Superior temporal gyrus (tissue), 1 donor: ENCODE measurements around the gene MYO1F.

Source experiments
- DNase-seq: peaks from one replicate; pipeline ENCODE4 v3.0.0-alpha.2; 2016; ENCODE audit errors: extremely low spot score

Gene MYO1F

GRCh38 chr19:8491574-8491973, 85.7 kb downstream of the MYO1F start:
- DNase-seq: no peak

DNA sequence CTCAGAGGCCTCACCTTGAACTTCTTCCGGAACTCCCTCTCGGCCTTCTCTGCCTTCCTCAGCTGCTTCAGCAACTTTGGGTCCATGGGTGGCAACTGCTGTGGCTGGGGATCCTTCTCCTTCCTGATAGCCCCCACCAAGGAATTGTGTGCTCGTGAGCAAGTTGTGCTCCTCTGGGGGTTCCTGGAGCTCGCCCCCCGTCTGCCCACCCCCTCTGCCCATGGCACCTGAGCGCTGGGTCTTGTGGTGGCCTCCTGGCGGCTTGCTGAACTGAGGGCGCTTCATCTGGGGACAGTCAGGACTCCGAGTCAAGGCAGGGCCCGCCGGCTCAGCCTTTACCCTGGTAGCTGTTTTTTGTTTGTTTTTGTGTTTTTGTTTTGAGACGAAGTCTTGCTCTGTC, 86.4 kb downstream of the MYO1F start:
- no peak for DNase-seq

DNA sequence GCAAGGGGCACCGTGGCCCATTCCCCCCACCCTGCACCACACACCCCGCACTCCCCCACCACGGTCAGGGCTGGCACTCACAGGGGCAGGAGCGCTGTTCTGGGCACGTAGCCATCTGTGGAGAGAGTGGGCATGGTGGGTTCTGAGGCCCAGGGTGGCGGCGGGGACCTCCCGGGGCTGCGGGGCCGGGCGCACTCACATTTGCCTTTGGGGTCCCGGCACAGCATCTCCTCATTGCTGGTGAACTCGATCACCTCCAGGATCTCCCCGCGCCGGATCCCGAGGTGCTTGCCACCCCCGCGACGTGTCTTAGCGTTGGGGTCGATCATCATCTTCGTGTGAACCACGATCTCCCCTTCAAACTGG, 86.9 kb downstream of the MYO1F start:
- DNase-seq: no peak

GRCh38 chr19:8489561-8490394, 87.5 kb downstream of the MYO1F start:
- no peak for DNase-seq

DNA sequence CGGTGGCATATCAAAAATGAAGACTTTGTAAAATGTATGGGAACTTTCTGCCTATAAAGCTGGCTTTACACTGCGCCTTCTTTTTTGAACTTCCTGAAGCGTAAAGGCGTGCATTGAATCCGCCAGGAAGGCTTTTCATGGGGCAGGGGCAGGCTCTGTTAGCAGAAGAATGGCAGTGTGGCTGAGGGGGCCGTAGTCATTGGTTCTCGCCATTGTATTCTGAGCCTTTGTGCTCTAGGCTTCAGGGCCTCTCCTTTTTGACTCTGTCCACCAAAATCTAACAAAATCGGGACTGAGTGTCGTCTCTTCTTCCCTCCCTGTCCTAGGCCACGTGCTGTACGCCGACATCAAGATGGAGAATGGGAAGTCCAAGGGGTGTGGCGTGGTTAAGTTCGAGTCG, 88.9 kb downstream of the MYO1F start:
- DNase-seq: no peak

- DNase-seq: peak; percentile 24
Observed at GRCh38 chr19:8487137-8487851, 89.9 kb downstream of the MYO1F start.

DNA sequence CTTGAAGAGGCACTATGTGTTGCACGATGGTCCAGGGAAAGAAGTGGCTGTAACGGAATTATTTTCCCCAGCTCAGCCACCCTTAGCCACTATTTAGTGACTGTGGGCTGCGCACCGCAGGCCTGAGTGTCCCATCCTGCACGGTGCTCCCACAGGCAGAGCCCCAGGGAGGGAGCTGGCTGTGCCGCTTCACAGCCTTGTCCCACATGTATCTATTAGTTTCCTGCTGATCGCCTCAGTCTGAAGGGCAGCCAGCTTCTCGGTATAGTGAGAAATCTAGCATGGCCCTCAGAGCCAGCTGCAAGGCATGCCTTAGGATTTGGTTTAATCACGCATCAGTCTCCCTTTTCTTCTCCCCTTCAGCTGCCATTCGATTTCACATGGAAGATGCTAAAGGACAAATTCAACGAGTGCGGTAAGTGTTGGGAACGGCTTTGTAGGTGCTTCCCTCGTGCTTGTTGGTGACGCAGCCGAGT, 90.5 kb downstream of the MYO1F start:
- no peak for DNase-seq

- no peak for DNase-seq
Observed at GRCh38 chr19:8485561-8486371, 91.5 kb downstream of the MYO1F start.

DNA sequence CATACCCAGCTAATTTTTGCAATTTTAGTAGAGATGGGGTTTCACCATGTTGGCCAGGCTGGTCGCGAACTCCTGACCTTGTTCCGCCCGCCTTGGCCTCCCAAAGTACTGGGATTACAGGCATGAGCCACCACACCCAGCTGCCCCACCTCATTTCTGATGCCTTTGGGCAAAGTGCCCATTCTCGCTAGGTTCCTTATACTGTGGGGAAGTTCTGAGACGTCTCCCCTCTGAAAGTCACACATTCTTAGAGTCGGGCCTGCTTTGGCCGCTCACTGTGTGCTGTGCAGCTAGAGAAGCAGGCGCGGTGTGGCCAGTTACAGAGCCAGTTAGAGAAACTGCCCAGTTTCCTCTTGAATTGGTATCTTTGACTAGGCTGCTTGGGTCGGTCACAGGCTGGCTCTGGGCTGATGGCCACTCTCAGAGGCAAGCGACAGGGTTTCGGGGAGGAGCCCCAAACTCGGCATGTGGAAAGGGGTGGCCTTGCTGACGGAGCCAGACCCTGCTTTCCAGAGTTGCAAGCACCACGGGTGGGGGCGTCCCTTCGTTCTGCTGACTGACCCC, 92.8 kb downstream of the MYO1F start:
- peak; percentile 24 for DNase-seq

- DNase-seq: no peak
Observed at GRCh38 chr19:8483165-8483564, 94.1 kb downstream of the MYO1F start.

DNA sequence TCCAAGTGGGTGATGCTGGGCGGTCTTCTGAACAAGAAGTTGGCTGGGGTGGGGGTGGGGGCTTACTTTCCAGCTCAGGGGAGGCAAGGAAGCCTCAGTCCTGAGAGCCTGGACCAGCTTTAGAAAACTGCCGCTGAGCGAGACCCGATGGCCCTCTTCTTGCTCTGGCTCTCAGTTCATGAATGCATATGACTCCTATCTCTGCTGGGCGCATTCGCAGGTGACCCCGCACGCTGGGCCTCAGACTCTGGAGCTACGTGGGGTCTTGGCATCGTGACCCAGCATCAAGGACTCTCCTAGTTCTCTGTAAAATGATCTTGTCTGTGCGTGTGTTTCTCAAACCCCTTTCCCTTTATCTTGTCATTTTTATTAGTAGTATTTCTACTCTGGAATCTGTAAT, 94.5 kb downstream of the MYO1F start:
- no peak for DNase-seq

DNA sequence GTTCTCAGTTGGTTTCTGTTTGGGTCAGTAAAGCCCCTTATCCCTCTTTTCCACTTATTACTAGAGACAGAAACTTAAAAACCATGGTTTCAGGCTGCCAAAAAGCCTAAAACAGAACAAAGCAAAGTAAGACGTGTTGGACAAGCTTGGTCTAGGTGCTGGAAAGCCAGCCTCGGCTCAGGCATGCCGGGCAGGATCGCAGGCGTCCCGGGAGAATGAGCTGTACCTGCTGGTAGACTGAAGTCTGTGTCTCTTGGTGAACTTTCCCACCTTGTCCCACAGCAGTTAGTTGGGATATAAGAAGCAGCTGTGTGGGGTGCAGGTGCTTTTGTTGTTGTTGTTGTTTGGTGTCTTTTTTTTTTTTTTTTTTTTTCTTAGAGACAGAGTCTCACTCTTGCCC, 95.6 kb downstream of the MYO1F start:
- DNase-seq: no peak

- DNase-seq: no peak
Observed at GRCh38 chr19:8481201-8481600, 96.0 kb downstream of the MYO1F start.

DNA sequence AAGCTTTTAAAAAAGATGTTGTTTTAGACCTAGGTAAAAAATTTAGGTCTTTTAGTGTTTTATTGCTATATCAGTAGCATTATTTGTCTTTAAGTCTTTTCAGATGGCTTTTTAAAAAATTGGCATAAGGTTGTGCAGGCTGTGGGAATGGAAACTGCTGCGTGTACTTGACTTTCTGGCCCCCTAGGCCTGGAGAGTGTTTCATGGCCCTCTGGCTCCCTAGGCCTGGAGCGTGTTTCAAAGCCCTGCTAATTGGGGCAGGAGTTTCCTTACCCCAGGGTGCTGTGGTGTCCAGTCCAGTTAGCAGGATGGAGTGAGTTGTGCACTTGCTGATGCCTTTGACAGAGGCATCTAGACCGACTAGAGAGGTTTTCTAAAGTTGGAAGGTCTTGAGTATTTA, 98.6 kb downstream of the MYO1F start:
- no peak for DNase-seq

GRCh38 chr19:8477889-8478288, 99.4 kb downstream of the MYO1F start:
- no peak for DNase-seq

GRCh38 chr19:8476524-8476923, 100.7 kb downstream of the MYO1F start:
- no peak for DNase-seq

DNA sequence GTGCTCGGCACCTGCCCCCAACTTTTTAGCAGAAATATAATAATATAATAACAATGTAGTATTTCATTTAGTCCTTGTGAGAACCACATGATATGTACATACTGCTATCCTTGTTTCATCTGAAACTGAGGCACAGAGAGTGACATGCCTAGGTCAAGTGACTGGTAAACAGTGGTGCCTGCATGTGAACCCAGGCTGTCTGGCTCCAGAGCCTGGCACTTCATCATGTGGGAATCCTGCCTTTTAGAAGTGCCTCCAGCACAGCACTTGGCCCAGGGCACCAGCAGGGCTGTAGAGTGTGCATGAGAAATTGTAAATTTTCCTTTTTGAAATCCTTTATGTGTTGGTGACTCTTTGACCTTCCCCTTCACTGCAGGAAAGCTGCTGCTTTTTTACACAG, 102.2 kb downstream of the MYO1F start:
- DNase-seq: no peak

GRCh38 chr19:8473648-8474476, 103.4 kb downstream of the MYO1F start:
- no peak for DNase-seq
